PFSK-1 (cell line): ENCODE data around the gene MOB1A.
A peak's percentile ranks its signal among the peaks of the same experiment; 100 is the strongest.

Experiments used
- FOXP2 ChIP-seq: optimal IDR thresholded peaks from 2 replicates; pipeline ENCODE3; 2011; ENCODE audit warnings: borderline replicate concordance, control low read depth, inconsistent platforms; ENCODE audit not compliant: insufficient read depth; ENCODE audit errors: extremely low read length, extremely low read depth
- POLR2AphosphoS5 ChIP-seq: IDR thresholded peaks from 2 replicates; pipeline ENCODE4 v1.6.1; 2012; ENCODE audit warnings: low read depth, mild to moderate bottlenecking, control low read depth, low read length, moderate library complexity
- SIN3A ChIP-seq: IDR thresholded peaks from 2 replicates; pipeline ENCODE4 v1.6.1; 2012; ENCODE audit warnings: mild to moderate bottlenecking, low read length, moderate library complexity, borderline replicate concordance; ENCODE audit not compliant: insufficient read depth
- TAF1 ChIP-seq: IDR thresholded peaks from 2 replicates; pipeline ENCODE4 v1.6.1; 2012; ENCODE audit warnings: low read length, control low read depth, borderline replicate concordance; ENCODE audit not compliant: insufficient read depth
- TF ChIP-seq, protein P1 (sequence below), 2 experiments: IDR thresholded peaks; 2 replicates each; pipeline versions ENCODE4 v1.6.1 to v1.8.0; 2011 to 2012; ENCODE audit warnings: low read depth in 2 of 2, low read length in 2 of 2, control low read depth in 1 of 2, inconsistent platforms in 1 of 2, mild to moderate bottlenecking in 1 of 2, moderate library complexity in 1 of 2; ENCODE audit not compliant: insufficient read depth in 1 of 2

DNA sequence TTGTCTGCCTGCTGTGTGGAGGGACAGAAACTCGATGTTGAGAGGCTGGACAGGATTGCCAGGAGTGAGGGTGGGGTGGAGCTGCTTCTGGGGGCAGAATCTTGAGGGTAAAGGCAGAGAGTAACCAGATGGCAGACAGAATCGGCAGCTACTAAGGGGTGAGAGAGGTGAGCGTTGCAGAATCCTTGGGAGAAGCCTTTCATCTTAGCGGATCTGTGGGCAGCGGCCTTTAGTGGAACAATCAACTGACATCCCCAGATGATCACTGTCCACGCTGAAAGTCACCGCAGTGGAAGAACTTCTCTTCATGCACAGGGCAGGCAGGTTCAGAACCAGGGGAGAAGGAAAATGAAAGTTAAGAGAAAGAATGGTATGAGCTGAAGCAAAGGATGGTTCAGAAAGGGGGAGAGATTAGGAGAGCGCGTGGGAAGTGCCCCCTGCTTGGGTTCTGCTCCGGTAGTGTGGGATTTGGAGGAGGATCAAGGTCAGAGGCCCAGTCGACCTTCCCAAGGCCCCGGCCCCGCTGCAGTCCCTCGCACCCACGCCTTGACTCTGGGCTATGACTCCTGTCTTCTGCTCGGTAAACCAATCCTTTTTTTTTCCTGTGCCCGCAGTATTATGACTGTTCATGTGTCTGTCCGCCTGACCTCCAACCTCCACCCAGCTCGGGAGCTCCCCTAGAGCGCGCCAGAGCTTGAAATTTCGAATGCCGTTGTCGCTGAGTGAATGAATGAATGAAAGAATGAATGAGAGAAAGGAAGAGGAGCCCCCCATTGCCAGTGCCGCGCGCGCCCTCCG, 31.6 kb downstream of the MOB1A start:
- TF ChIP-seq POLR2AphosphoS5, result no peak
- TF ChIP-seq, protein P1, sequence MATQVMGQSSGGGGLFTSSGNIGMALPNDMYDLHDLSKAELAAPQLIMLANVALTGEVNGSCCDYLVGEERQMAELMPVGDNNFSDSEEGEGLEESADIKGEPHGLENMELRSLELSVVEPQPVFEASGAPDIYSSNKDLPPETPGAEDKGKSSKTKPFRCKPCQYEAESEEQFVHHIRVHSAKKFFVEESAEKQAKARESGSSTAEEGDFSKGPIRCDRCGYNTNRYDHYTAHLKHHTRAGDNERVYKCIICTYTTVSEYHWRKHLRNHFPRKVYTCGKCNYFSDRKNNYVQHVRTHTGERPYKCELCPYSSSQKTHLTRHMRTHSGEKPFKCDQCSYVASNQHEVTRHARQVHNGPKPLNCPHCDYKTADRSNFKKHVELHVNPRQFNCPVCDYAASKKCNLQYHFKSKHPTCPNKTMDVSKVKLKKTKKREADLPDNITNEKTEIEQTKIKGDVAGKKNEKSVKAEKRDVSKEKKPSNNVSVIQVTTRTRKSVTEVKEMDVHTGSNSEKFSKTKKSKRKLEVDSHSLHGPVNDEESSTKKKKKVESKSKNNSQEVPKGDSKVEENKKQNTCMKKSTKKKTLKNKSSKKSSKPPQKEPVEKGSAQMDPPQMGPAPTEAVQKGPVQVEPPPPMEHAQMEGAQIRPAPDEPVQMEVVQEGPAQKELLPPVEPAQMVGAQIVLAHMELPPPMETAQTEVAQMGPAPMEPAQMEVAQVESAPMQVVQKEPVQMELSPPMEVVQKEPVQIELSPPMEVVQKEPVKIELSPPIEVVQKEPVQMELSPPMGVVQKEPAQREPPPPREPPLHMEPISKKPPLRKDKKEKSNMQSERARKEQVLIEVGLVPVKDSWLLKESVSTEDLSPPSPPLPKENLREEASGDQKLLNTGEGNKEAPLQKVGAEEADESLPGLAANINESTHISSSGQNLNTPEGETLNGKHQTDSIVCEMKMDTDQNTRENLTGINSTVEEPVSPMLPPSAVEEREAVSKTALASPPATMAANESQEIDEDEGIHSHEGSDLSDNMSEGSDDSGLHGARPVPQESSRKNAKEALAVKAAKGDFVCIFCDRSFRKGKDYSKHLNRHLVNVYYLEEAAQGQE (IDR thresholded peaks at IDR 0.05; ENCODE audit: insufficient read depth in 1 of 2, low read depth in 2 of 2, low read length in 2 of 2), result 0 out of 4 replicates have a peak, but pooled peaks of 1 of the 2 experiments have one; percentile 36
- TF ChIP-seq SIN3A, result no peak
- TF ChIP-seq FOXP2, result no peak
- no peak for TF ChIP-seq TAF1
